ENCODE results near the gene C2orf49. TPM values are rescaled to one million over a fixed set of nuclear protein-coding genes. Genes with fewer than 3 reads are reported as not detected.

C2orf49 gene
- total and polyA plus RNA-seq, 2 of the 8 experiments (the other 6 are each of a cell fraction or from before 2014, with no cell fraction given) = 5.6 to 19.9 TPM

DNA sequence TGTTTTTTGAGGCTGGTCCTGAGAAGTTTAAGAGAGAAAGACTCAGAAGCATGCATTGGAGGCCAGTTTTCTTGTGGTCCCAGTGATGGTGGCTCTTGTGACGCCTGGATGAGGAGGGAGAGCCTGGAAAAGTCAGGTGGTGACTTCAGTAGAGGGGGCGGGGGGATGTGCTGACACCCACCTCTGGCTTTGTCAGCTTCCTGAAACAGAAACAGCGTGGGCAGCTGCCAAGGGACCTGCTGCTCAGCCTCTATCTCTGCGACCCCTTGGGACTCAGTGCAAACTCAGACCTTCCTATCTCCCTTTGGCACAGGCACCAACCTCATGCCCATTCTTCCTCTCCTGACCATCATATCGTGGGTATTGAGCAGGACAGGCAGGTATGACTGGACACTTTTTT, 14.2 kb upstream of the C2orf49 start (continued):
- TF ChIP-seq, protein P1, sequence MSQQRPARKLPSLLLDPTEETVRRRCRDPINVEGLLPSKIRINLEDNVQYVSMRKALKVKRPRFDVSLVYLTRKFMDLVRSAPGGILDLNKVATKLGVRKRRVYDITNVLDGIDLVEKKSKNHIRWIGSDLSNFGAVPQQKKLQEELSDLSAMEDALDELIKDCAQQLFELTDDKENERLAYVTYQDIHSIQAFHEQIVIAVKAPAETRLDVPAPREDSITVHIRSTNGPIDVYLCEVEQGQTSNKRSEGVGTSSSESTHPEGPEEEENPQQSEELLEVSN (IDR thresholded peaks at IDR 0.05) = no peak
- TF ChIP-seq RFX5 (IDR thresholded peaks at IDR 0.05; ENCODE audit: borderline replicate concordance, low read depth, low read length) = no peak
- no peak for TF ChIP-seq SAP30 (IDR thresholded peaks at IDR 0.05; ENCODE audit: insufficient read depth, insufficient replicate concordance, low read length)
- TF ChIP-seq SP1 (IDR thresholded peaks at IDR 0.05; ENCODE audit: low read depth, low read length) = no peak

Measured in H1 (cell line).